AG09309 (cell line): ENCODE results near the gene FAHD2B.
"Not testable (repeated sequence)": the region's sequence is repeated elsewhere in the genome, so short reads cannot be mapped to it uniquely, and the experiment has no call there.

ENCODE experiments used
- DNase-seq: peaks from one replicate; pipeline ENCODE4 v3.0.0-alpha.2; 2010; ENCODE audit warnings: low read depth
- H3K4me3 ChIP-seq: 2 replicates; pipeline ENCODE4 v1.5.1; 2011; ENCODE audit warnings: mild to moderate bottlenecking, low read depth, low read length, moderate library complexity; ENCODE audit not compliant: control insufficient read depth
- CTCF ChIP-seq: IDR thresholded peaks from 2 replicates; pipeline ENCODE4 v1.5.1; 2011; ENCODE audit warnings: mild to moderate bottlenecking, low read depth, low read length, inconsistent platforms; ENCODE audit not compliant: insufficient read depth, control insufficient read depth; ENCODE audit errors: missing control alignments

Gene FAHD2B

GRCh38 chr2:97085093-97085492 lies 9.6 kb downstream of the FAHD2B start:
- H3K4me3 ChIP-seq, DNase-seq: not testable (repeated sequence)

GRCh38 chr2:97083516-97083915 lies 11.2 kb downstream of the FAHD2B start:
- not testable (repeated sequence) for H3K4me3 ChIP-seq, DNase-seq

GRCh38 chr2:97082206-97082605 lies 12.5 kb downstream of the FAHD2B start:
- H3K4me3 ChIP-seq, DNase-seq: not testable (repeated sequence)

GRCh38 chr2:97080855-97081254 lies 13.8 kb downstream of the FAHD2B start:
- DNase-seq, H3K4me3 ChIP-seq: not testable (repeated sequence)

- not testable (repeated sequence) for DNase-seq, H3K4me3 ChIP-seq
These were observed 17.5 kb downstream of the FAHD2B start for GRCh38 chr2:97077213-97077612.

GRCh38 chr2:97070915-97071314 lies 23.8 kb downstream of the FAHD2B start:
- not testable (repeated sequence) for H3K4me3 ChIP-seq, DNase-seq

GRCh38 chr2:97068722-97069121 lies 26.0 kb downstream of the FAHD2B start:
- not testable (repeated sequence) for DNase-seq, H3K4me3 ChIP-seq

- no peak for TF ChIP-seq CTCF
- no peak for DNase-seq
These were observed 26.6 kb downstream of the FAHD2B start for GRCh38 chr2:97068074-97068473.

GRCh38 chr2:97067279-97068004 lies 27.2 kb downstream of the FAHD2B start:
- no peak for TF ChIP-seq CTCF
- no peak overlapping the region for H3K4me3 ChIP-seq
- DNase-seq, result no peak

More at GRCh38 chr2:97068074-97068473, 26.6 kb downstream of the FAHD2B start:
- H3K4me3 ChIP-seq, result no peak overlapping the region

- not testable (repeated sequence) for H3K4me3 ChIP-seq, DNase-seq
These were observed 28.7 kb downstream of the FAHD2B start for GRCh38 chr2:97066030-97066429.

GRCh38 chr2:97062020-97062419 lies 32.7 kb downstream of the FAHD2B start:
- not testable (repeated sequence) for H3K4me3 ChIP-seq, DNase-seq

- DNase-seq, result not testable (repeated sequence)
These were observed 34.9 kb downstream of the FAHD2B start for GRCh38 chr2:97059782-97060181.

GRCh38 chr2:97056150-97056549 lies 38.5 kb downstream of the FAHD2B start:
- not testable (repeated sequence) for H3K4me3 ChIP-seq, DNase-seq

More at GRCh38 chr2:97059782-97060181, 34.9 kb downstream of the FAHD2B start:
- not testable (repeated sequence) for H3K4me3 ChIP-seq

GRCh38 chr2:97050032-97050431 lies 44.6 kb downstream of the FAHD2B start:
- DNase-seq, H3K4me3 ChIP-seq: not testable (repeated sequence)

- DNase-seq, H3K4me3 ChIP-seq: not testable (repeated sequence)
These were observed 46.2 kb downstream of the FAHD2B start for GRCh38 chr2:97048448-97048847.

GRCh38 chr2:97046676-97047075 lies 48.0 kb downstream of the FAHD2B start:
- not testable (repeated sequence) for DNase-seq, H3K4me3 ChIP-seq

- H3K4me3 ChIP-seq, DNase-seq: not testable (repeated sequence)
These were observed 48.7 kb downstream of the FAHD2B start for GRCh38 chr2:97045895-97046499.
